H7 (cell line): ENCODE results near the gene ECM2. TPM values are rescaled to one million over a fixed set of nuclear protein-coding genes. Genes with fewer than 3 reads are reported as not detected.

ENCODE experiments used
- DNase-seq: peaks from one replicate; pipeline ENCODE4 v3.0.0; 2012
- H3K27me3 ChIP-seq: 2 replicates; pipeline ENCODE4 v1.6.0; 2011; ENCODE audit warnings: mild to moderate bottlenecking, low read length; ENCODE audit not compliant: control insufficient read depth, insufficient read depth
- H3K36me3 ChIP-seq: replicated peaks from 2 replicates; pipeline ENCODE4 v1.5.1; 2011; ENCODE audit warnings: low read length; ENCODE audit not compliant: control insufficient read depth, insufficient read depth
- H3K4me3 ChIP-seq: 2 replicates; pipeline ENCODE4 v1.5.1; 2011; ENCODE audit warnings: low read depth, mild to moderate bottlenecking, control low read depth, low read length, moderate library complexity; ENCODE audit not compliant: insufficient read depth
- total RNA-seq: library from RNA; depleted of rRNA; stranded (reverse); fragments of >200 nt; shearing (Covaris generic); gene quantifications from 2 replicates; pipeline ENCODE4 v1.2.3, GENCODE V29; 2014; rRNA removed

ECM2 gene
- total RNA-seq, 1 experiment from 2014 or later = not detected

DNA sequence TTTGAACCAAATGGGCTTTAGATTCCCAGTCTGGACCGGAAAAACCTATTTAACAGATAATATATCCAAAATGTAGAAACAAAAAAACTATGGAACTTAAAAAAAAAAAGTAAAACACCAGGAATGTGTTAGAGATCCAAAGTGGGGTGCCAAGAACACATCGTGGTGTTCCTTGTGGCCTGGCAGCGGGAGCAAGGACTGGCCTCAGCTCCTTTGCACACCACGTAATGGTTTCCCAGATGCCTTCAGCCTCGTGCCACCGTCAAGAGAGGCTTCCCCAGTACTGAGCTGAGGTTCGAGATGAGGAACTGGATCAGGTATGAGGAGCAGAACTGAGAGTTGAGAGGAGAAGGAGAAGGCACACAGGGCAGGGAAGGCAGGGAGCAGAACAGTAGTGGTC is 57.0 kb downstream of the ECM2 start:
- no peaks in the 10 kb centered on the region for H3K27me3 ChIP-seq
- DNase-seq = no peak
- H3K4me3 ChIP-seq = no peak overlapping the region
- H3K36me3 ChIP-seq = no peaks in the 10 kb centered on the region

DNA sequence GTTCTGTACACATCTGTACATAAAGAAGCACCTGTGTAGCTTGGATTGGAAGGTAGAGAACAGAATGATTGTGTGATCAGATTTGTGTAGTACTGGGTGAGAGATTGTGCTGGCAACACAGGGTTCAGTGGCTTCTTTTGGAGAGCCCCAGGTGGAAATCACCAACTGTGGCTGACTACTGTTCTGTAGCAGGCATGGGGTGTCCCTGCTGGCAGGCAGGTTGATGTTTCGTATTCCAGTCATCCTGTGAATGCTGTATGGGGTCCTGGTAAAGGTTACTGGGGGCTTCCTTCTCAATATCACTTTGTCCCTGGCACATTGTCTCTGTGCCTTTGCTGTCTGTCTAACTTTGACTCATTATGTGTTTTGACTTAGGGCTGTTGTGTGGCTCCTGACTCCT is 58.8 kb downstream of the ECM2 start:
- Histone ChIP-seq H3K27me3 (no peaks in the 10 kb centered on the region), H3K4me3 (no peak overlapping the region), H3K36me3 (no peaks in the 10 kb centered on the region)
- DNase-seq = no peak

DNA sequence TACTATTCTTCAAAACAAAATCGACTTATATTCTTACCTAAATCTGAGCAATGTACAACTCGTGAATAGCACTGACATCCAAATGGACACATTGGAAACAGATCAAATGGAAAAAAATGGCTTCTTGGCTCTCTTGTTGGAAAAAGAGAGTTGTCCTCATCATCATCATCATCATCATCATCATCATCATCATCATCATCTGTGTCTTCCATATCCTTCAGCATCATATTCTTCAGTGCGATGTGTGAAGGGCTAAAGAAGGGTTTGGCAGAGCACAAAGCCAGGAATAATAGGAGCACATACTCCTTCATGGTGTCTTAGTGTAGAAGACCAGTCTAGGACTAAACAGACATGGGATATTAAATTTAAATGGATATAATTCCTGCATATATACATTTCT is 61.2 kb downstream of the ECM2 start:
- Histone ChIP-seq H3K27me3 (no peaks in the 10 kb centered on the region), H3K4me3 (no peak overlapping the region), H3K36me3 (no peaks in the 10 kb centered on the region)
- DNase-seq = no peak

DNA sequence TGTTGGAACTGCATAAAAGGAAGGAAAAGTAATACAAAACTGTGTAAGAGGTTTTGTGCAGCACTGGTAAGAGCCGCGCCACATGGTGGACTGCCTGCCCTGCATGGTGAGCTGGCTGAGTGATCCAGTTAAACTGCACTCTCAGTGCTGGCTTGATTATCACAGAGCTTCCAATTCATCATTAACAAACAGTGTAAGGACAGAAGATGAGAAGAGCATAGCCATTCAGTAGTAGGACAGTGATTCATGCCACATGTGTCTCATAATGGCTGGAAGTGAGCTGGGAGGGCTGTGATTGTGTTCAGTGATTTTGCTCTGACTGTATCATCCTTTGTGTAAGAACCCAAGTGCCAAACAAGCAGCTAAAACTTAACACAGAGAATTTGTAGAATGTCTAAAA is 67.6 kb downstream of the ECM2 start:
- DNase-seq = no peak

DNA sequence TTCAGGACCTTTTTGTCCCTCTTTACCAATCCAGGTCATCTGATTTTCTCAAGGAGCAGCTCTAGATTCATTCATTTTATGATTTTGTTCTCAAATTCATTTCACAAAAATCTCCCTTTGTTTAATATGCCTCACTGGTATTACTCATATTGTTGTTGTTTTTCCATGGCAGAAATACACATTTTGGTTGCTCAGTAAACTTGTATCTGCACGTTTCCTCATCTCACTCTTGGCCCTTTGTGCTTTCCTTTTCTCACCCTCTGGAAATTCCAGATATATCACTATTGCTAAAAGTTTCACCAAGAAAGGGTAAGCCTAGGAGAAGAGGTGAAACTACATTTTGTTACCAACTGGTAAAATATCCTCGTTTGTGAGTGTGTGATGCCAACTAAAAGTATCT is 68.3 kb downstream of the ECM2 start:
- Histone ChIP-seq H3K4me3 (no peak overlapping the region), H3K27me3 (no peaks in the 10 kb centered on the region), H3K36me3 (no peaks in the 10 kb centered on the region)
- no peak for DNase-seq

More for the DNA sequence above, 67.6 kb downstream of the ECM2 start:
- Histone ChIP-seq H3K36me3 (no peaks in the 10 kb centered on the region), H3K27me3 (no peaks in the 10 kb centered on the region), H3K4me3 (no peak overlapping the region)

DNA sequence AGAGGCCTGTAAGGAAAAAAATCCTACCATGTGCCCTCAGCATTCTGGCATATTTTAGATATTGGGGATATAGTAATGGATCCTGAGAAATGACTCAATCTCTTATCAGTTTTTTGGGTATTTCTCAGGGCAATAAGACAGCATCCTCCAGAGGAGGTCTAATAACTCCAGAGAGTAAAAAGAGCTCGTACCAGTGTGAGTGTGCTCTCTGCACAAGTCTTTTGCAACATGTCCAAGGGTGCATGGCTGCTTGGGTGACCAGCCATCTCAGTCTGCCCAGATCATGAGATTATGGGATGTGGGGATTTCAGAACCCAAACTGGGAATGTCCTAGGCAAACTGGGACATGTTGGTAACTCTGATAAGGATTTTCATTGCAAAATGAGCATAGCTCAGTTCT is 68.7 kb downstream of the ECM2 start:
- no peak for DNase-seq
- Histone ChIP-seq H3K27me3 (no peaks in the 10 kb centered on the region), H3K4me3 (no peak overlapping the region), H3K36me3 (no peaks in the 10 kb centered on the region)

DNA sequence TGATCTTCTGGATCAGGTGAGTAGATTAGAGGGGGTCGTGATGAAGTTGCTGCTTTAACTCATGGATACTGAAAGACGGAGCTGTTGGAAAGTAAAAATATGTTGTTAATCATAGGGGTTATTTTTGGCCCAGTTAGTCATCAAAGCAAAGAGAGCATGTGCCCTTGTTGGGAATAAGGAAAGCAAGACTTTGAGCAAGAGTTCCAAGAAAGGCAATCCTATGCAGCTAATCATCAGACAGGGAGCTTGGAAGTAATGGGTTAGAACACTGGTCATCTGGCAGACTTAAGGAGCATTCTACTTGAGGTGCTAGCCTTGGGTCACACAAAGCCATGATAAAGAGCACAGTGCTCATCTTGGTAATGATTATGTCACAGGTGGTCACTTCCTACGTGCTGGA is 71.8 kb downstream of the ECM2 start:
- no peak for DNase-seq
- Histone ChIP-seq H3K27me3 (no peaks in the 10 kb centered on the region), H3K36me3 (no peaks in the 10 kb centered on the region), H3K4me3 (no peak overlapping the region)

DNA sequence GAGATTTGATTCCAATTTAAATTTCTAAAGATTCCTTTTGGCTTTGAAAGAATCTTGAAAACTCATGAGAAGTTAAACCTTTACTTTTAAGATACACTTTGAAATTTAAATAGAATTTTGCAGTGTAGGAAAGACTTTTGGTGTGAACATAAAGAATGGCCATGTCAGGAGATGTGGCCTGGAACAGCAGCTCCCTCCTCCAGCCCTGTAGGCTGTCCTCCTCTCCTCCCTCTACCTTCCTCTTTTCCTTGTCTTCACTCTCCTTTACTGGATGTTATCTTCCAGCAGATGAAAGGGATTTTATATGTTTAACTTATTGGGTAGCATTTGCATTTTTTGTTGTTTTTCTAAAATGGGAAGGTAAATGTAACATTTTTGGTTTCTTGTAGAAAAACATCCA is 72.4 kb downstream of the ECM2 start:
- DNase-seq = no peak

DNA sequence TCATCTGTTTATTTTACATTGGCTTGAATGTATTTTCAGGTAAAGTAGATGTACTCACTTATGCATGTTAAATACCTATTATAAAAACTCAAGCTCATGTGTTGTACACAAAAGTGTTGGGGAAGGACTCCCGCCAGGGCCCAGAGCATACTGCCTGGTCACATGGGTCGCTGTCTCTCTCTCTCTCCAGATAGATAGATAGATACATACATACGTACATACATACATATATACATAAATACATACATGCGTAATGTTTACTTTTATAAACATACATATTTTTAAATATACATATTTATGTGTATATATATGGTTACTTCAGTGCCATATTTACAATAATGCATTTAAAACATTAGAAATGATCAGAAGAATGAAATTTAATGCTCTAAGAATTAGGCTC is 78.2 kb downstream of the ECM2 start:
- Histone ChIP-seq H3K36me3 (no peaks in the 10 kb centered on the region), H3K27me3 (no peaks in the 10 kb centered on the region), H3K4me3 (no peak overlapping the region)
- no peak for DNase-seq

More for the DNA sequence above, 72.4 kb downstream of the ECM2 start:
- H3K27me3 ChIP-seq = no peaks in the 10 kb centered on the region
- no peaks in the 10 kb centered on the region for H3K36me3 ChIP-seq
- H3K4me3 ChIP-seq = no peak overlapping the region

DNA sequence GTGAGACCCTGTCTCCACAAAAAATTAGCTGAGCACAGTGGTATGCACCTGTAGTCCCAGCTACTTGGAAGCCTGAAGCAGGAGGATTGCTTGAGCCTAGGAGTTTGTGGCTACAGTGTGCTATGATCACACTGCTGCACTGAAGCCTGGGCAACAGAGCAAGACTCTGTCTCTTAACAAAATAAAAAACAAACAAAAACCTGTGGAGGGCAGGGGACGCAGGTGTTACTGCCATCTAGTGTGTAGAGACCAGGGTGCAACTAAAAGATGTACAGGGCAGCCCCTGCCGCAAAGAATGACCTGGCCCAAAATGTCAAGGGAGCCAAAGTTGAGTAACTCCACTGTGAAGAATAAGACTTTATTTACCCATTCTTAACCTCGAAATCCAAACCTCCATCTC is 80.6 kb downstream of the ECM2 start:
- Histone ChIP-seq H3K27me3 (no peaks in the 10 kb centered on the region), H3K36me3 (no peaks in the 10 kb centered on the region), H3K4me3 (no peak overlapping the region)
- peak; percentile 40 for DNase-seq

DNA sequence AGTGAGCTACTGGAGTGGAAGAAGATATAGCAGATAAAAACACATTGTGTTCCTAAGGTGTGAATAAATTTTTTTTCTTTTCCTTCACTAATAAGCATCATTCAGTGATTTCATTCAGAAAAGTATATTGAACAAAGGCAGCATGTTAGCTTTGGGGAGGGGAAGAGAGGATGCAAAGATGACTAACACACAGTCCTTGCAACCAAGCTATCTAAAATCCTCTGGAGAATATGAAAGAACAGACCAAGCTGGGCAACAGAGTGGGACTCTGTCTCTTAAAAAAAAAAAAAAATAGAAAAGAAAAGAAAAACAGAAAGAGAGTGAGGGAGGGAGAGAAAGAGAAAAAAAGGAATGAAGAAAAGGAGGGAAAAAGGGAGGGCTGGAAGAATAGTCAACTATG is 89.3 kb downstream of the ECM2 start:
- Histone ChIP-seq H3K27me3 (no peaks in the 10 kb centered on the region), H3K4me3 (no peak overlapping the region), H3K36me3 (no peaks in the 10 kb centered on the region)
- no peak for DNase-seq

Other genes starting within 250 kb of the ECM2 start
- gene IARS1, start 242.3 kb downstream of the ECM2 start, total RNA-seq = 277 and 369 TPM in 2 replicates
- 7.9 and 11.9 TPM in 2 replicates for gene NOL8, start 210.6 kb downstream of the ECM2 start, total RNA-seq
- gene CENPP, start 210.0 kb downstream of the ECM2 start, total RNA-seq = 7.9 and 10.3 TPM in 2 replicates
- not detected in 2 replicates for gene OGN, start 131.4 kb downstream of the ECM2 start, total RNA-seq
- gene OMD, start 111.5 kb downstream of the ECM2 start, total RNA-seq = not detected in 2 replicates
- gene ASPN, start 53.5 kb downstream of the ECM2 start, total RNA-seq = not detected in 2 replicates
- gene IPPK, start 134.1 kb upstream of the ECM2 start, total RNA-seq = 10.6 and 12.5 TPM in 2 replicates
- gene BICD2, start 228.8 kb upstream of the ECM2 start, total RNA-seq = 34.3 and 42.2 TPM in 2 replicates